Ovary (tissue), 9 donors: Measurements from ENCODE around the gene COL21A1. TPM values are rescaled to one million over a fixed set of nuclear protein-coding genes. Genes with fewer than 3 reads are reported as not detected.

Source experiments
- DNase-seq, 5 donors: peaks; one replicate each; pipeline ENCODE4 v3.0.0-alpha.2; 2019 to 2020
- H3K27ac ChIP-seq, 2 donors: fragments of 200-600 bp; one replicate each; pipeline versions ENCODE4 v1.5.1 to v1.8.0; 2019 to 2022
- H3K27me3 ChIP-seq: fragments of 200-600 bp; one replicate; pipeline ENCODE4 v1.8.0; 2022
- H3K36me3 ChIP-seq: fragments of 200-600 bp; sonication (generic); one replicate; pipeline ENCODE4 v1.5.1; 2019
- H3K4me1 ChIP-seq: one replicate; pipeline ENCODE4 v1.8.1; 2013; ENCODE audit warnings: mild to moderate bottlenecking, moderate library complexity; ENCODE audit not compliant: insufficient read depth
- H3K4me3 ChIP-seq: fragments of 200-600 bp; sonication (generic); one replicate; pipeline ENCODE4 v1.5.1; 2017
- H3K9me3 ChIP-seq, 2 donors: fragments of 200-600 bp in 1 of 2; sonication (generic) in 1 of 2; one replicate each; pipeline versions ENCODE4 v1.5.1 to v1.8.1; 2013 to 2019; ENCODE audit warnings: mild to moderate bottlenecking in 1 of 2, moderate library complexity in 1 of 2
- CTCF ChIP-seq, 3 donors: fragments of 450-650 bp in 2 of 3; fragments of 200-600 bp in 1 of 3; IDR thresholded peaks; one replicate each; pipeline versions ENCODE4 v1.5.1 to v1.8.0; 2016 to 2022; ENCODE audit warnings: antibody characterized with exemption in 3 of 3, mild to moderate bottlenecking in 1 of 3
- EP300 ChIP-seq: sonication (generic); formaldehyde crosslinking; IDR thresholded peaks from one replicate; pipeline ENCODE4 v1.6.1; 2017; ENCODE audit warnings: antibody characterized with exemption
- POLR2A ChIP-seq: fragments of 450-650 bp; IDR thresholded peaks from one replicate; pipeline ENCODE4 v1.6.1; 2017; ENCODE audit warnings: antibody characterized with exemption, mild to moderate bottlenecking, moderate library complexity
- WGBS, 3 donors: extraction: QIAGEN DNeasy Blood & Tissue Kit in 1 of 3; methylation state at CpG; one replicate each; pipeline versions ENCODE4 v1.1.5 to v1.1.7; 2013 to 2017; 5-methylcytosine and 5-hydroxymethylcytosine counted together
- intact Hi-C, 4 donors: fragments of 100-400 bp; cut with DNase I; formaldehyde crosslinking; loops; one replicate each; pipeline versions ENCODE4 v1.11.0 to v1.15.1; 2022 to 2023
- polyA plus RNA-seq, 2 donors: library from polyadenylated mRNA; stranded (reverse); fragments of 200-250 nt in 1 of 2; fragments of 350-450 nt in 1 of 2; fragmentation: Illumina TruSeq in 1 of 2; extraction: RNeasy Lipid Tissue Mini Kit (QIAGEN cat#74804) in 1 of 2; gene quantifications; one replicate each; pipeline ENCODE4 v1.2.3, GENCODE V29; 2013 to 2014
- small RNA-seq: library from RNA; depleted of rRNA; stranded (forward); fragments of <200 nt; gene quantifications from one replicate; pipeline ENCODE3, GENCODE V24; 2016
- total RNA-seq, 7 donors: library from RNA; depleted of rRNA in 2 of 7; stranded (reverse); fragments of >200 nt in 2 of 7; fragmentation: NEBNext Ultra II Directional in 3 of 7; extraction: Animal tissue kit (Norgen Biotek cat#: 25700) in 3 of 7; gene quantifications; one replicate each; pipeline versions ENCODE4 v1.1.0 to v1.2.4, GENCODE V29; 2016 to 2023
- donor health status: DM: no; HTN: no; CAD: no; lungs with moderate emphysema.
- donor health status: DM: no; HTN: no; CAD: no.
- donor health status: Bipolar disorder and iron deficiency.
- donor health status: DM: yes; HTN: yes; CAD: no.
- donor health status: DM: no; HTN: no; CAD: no.
- donor health status: DM: yes; HTN: yes; CAD: no.

COL21A1 gene
- total and polyA plus RNA-seq, 9 donors, result 2.5 to 15.7 (median 4.0) TPM

- intact Hi-C loops, result no loop called here
- no peak for TF ChIP-seq EP300
- no peak for TF ChIP-seq POLR2A
- TF ChIP-seq CTCF (IDR thresholded peaks at IDR 0.05), result no peak
Observed at GRCh38 chr6:56009636-56010035, 237.7 kb downstream of the COL21A1 start.

More at GRCh38 chr6:56009636-56010035, 237.7 kb downstream of the COL21A1 start:
- Histone ChIP-seq H3K36me3 (no peaks in the 10 kb centered on the region), H3K9me3 (no peaks in the 10 kb centered on the region), H3K27ac (no peak overlapping the region), H3K27me3 (no peaks in the 10 kb centered on the region), H3K4me3 (no peak overlapping the region), H3K4me1 (no peaks in the 10 kb centered on the region)
- DNase-seq, result no peak
- WGBS, 3 donors, result 77 to 79% (median 78%) methylated on average over 2 of the region's 2 CpGs

Small RNA genes lying within 50 kb of the gene (small RNA-seq; reads per million reads assigned to genes)
- not detected for gene DHFRP6
